A673 (cell line): ENCODE data around the gene TPO. TPM values are rescaled to one million over a fixed set of nuclear protein-coding genes. Genes with fewer than 3 reads are reported as not detected.

ENCODE experiments used
- BruUV-seq: library from RNA; stranded (reverse); fragments of 400-500 nt; replicated peaks from 2 replicates; lab custom pipeline; 2021; lab: Mats Ljungman, UMichigan
- CTCF ChIA-PET: fragments of 300-600 bp; sonication (Branson Sonifier 250); formaldehyde crosslinking; loops from one replicate; lab custom pipeline; 2022; ENCODE audit warnings: antibody characterized with exemption; lab: Charles Lee
- POLR2A ChIA-PET: fragments of 300-600 bp; sonication (Branson Sonifier 250); formaldehyde crosslinking; loops from one replicate; lab custom pipeline; 2022; ENCODE audit warnings: antibody characterized with exemption; ENCODE audit not compliant: low non-redundant PET; lab: Charles Lee
- DNase-seq: peaks from one replicate; pipeline ENCODE4 v3.0.0-alpha.2; 2015; ENCODE audit warnings: low spot score
- H3K27ac ChIP-seq: fragments of 200-600 bp; sonication (generic); 2 replicates; pipeline ENCODE4 v1.5.1; 2016; ENCODE audit warnings: mixed run types, low read depth, mild to moderate bottlenecking, mixed read lengths, antibody characterized with exemption, low read length; ENCODE audit not compliant: poor library complexity, severe bottlenecking
- H3K27me3 ChIP-seq: fragments of 200-600 bp; sonication (generic); replicated peaks from 2 replicates; pipeline ENCODE4 v1.6.1; 2017; ENCODE audit warnings: mixed run types, low read depth, mild to moderate bottlenecking, mixed read lengths, antibody characterized with exemption, low read length; ENCODE audit not compliant: insufficient read depth, poor library complexity
- H3K36me3 ChIP-seq: fragments of 200-600 bp; sonication (generic); 2 replicates; pipeline ENCODE4 v1.6.1; 2016; ENCODE audit warnings: mixed run types, mild to moderate bottlenecking, mixed read lengths, antibody characterized with exemption, low read length; ENCODE audit not compliant: insufficient read depth, poor library complexity, severe bottlenecking
- H3K4me1 ChIP-seq: fragments of 200-600 bp; sonication (generic); 2 replicates; pipeline ENCODE4 v1.6.1; 2017; ENCODE audit warnings: mixed run types, mild to moderate bottlenecking, mixed read lengths, antibody characterized with exemption, low read length; ENCODE audit not compliant: insufficient read depth, poor library complexity, severe bottlenecking
- H3K4me3 ChIP-seq: fragments of 200-600 bp; sonication (generic); 2 replicates; pipeline ENCODE4 v1.5.1; 2016; ENCODE audit warnings: low read depth, mixed run types, mild to moderate bottlenecking, mixed read lengths, low read length; ENCODE audit not compliant: poor library complexity, severe bottlenecking
- H3K9me3 ChIP-seq: fragments of 200-600 bp; sonication (generic); 2 replicates; pipeline ENCODE4 v1.6.1; 2016; ENCODE audit warnings: mixed run types, low read depth, mild to moderate bottlenecking, mixed read lengths, antibody characterized with exemption, low read length; ENCODE audit not compliant: poor library complexity, severe bottlenecking
- CTCF ChIP-seq: fragments of 300-800, 200-600 bp; sonication (generic); conservative IDR thresholded peaks from 2 replicates; pipeline ENCODE4 v1.5.1; 2017; ENCODE audit warnings: low read depth, mild to moderate bottlenecking, antibody characterized with exemption, low read length, moderate library complexity, mixed read lengths
- EZH2 ChIP-seq: fragments of 200-600 bp; sonication (generic); IDR thresholded peaks from 2 replicates; pipeline ENCODE4 v1.6.1; 2017; ENCODE audit warnings: borderline replicate concordance, low read depth, mild to moderate bottlenecking, mixed read lengths, antibody characterized with exemption, low read length; ENCODE audit not compliant: poor library complexity, severe bottlenecking
- intact Hi-C: fragments of 100-400 bp; cut with micrococcal nuclease; formaldehyde crosslinking; loops from one replicate; pipeline ENCODE4 v1.10.0; 2022; ENCODE audit not compliant: unreplicated experiment
- total RNA-seq: library from RNA; stranded (reverse); gene quantifications from 2 replicates; pipeline ENCODE4 v1.2.3, GENCODE V29; 2021

Gene TPO
- total RNA-seq, 1 experiment from 2014 or later = not detected

GRCh38 chr2:1521878-1522830, 108.9 kb downstream of the TPO start:
- DNase-seq = no peak
- Histone ChIP-seq H3K27me3 (no peaks in the 10 kb centered on the region), H3K4me1 (no peaks in the 10 kb centered on the region), H3K9me3 (no peaks in the 10 kb centered on the region), H3K36me3 (no peaks in the 10 kb centered on the region), H3K4me3 (no peak overlapping the region), H3K27ac (no peak overlapping the region)
- ChIA-PET POLR2A (no interaction called here), CTCF (no interaction called here)
- TF ChIP-seq EZH2 (no peak), CTCF (no peak)
- intact Hi-C loops = no loop called here
- BruUV-seq = no TSS peak

- Histone ChIP-seq H3K27me3 (no peaks in the 10 kb centered on the region), H3K36me3 (no peaks in the 10 kb centered on the region), H3K4me1 (no peaks in the 10 kb centered on the region), H3K27ac (no peak overlapping the region), H3K4me3 (no peak overlapping the region), H3K9me3 (no peaks in the 10 kb centered on the region)
- TF ChIP-seq CTCF (no peak), EZH2 (no peak)
- ChIA-PET CTCF (interaction anchor here (0.6 kb wide), 1 partner anchor 45 kb away, joined by 11 read pairs; no protein-coding TSS in a partner anchor), POLR2A (no interaction called here)
- no peak for DNase-seq
- intact Hi-C loops = no loop called here
- BruUV-seq = no TSS peak
Observed at GRCh38 chr2:1527153-1527992, 114.1 kb downstream of the TPO start.

GRCh38 chr2:1528273-1529064, 115.2 kb downstream of the TPO start:
- Histone ChIP-seq H3K4me1 (no peaks in the 10 kb centered on the region), H3K27me3 (no peaks in the 10 kb centered on the region), H3K9me3 (no peaks in the 10 kb centered on the region), H3K36me3 (no peaks in the 10 kb centered on the region), H3K4me3 (no peak overlapping the region), H3K27ac (no peak overlapping the region)
- intact Hi-C loops = no loop called here
- POLR2A ChIA-PET = no interaction called here
- DNase-seq = no peak
- BruUV-seq = no TSS peak
- CTCF ChIA-PET = no interaction called here
- TF ChIP-seq CTCF (no peak), EZH2 (no peak)
